NT2/D1 (cell line): ENCODE results near the gene GRIA4.
"Not testable (repeated sequence)": the region's sequence is repeated elsewhere in the genome, so short reads cannot be mapped to it uniquely, and the experiment has no call there.

Experiments
- DNase-seq: peaks from one replicate; pipeline ENCODE4 v3.0.0-alpha.2; 2011; ENCODE audit warnings: low read depth, low spot score
- H3K27me3 ChIP-seq: 2 replicates; pipeline ENCODE4 v1.6.0; 2011; ENCODE audit warnings: mild to moderate bottlenecking; ENCODE audit not compliant: insufficient read length, insufficient read depth
- H3K36me3 ChIP-seq: 2 replicates; pipeline ENCODE4 v1.6.1; 2011; ENCODE audit warnings: mild to moderate bottlenecking, low read length, mixed read lengths; ENCODE audit not compliant: insufficient read depth, insufficient read length
- H3K4me1 ChIP-seq: 2 replicates; pipeline ENCODE4 v1.5.1; 2011; ENCODE audit not compliant: insufficient read depth, insufficient read length
- H3K4me3 ChIP-seq: 2 replicates; pipeline ENCODE4 v1.5.1; 2011; ENCODE audit warnings: low read depth; ENCODE audit not compliant: insufficient read length
- H3K9ac ChIP-seq: 2 replicates; pipeline ENCODE4 v1.6.0; 2011; ENCODE audit warnings: low read depth; ENCODE audit not compliant: insufficient read length
- H3K9me3 ChIP-seq: 2 replicates; pipeline ENCODE4 v1.5.1; 2011; ENCODE audit warnings: mild to moderate bottlenecking, low read length; ENCODE audit not compliant: insufficient read depth
- SUZ12 ChIP-seq: IDR thresholded peaks from 2 replicates; pipeline ENCODE4 v1.6.1; 2011; ENCODE audit not compliant: insufficient read length, insufficient read depth; ENCODE audit errors: extremely low read depth
- YY1 ChIP-seq: IDR thresholded peaks from 2 replicates; pipeline ENCODE4 v1.6.1; 2011; ENCODE audit not compliant: insufficient read length, insufficient read depth
- ZNF274 ChIP-seq: IDR thresholded peaks from 2 replicates; pipeline ENCODE4 v1.6.1; 2011; ENCODE audit warnings: mild to moderate bottlenecking, low read depth, low read length

The GRIA4 gene

DNA sequence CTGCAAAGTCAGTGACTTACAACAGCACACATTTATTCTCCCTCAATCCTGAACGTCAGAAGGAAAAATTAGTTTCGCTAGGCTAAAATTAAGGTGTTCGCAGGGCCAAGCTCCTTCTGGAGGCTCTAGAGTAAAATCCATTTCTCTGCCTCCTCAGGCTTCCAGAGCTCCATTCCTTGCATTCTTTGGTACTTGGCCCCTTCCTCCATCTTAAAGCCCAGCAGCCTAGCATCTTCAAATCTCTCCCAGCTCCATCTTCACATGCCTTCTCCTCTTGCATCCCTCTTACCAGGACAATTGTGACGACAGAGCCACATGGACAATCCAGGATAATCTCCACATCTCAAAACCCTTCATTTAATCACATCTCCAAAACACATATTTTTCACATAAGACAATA is 165.0 kb downstream of the GRIA4 start:
- no peak for DNase-seq
- no peak overlapping the region for H3K4me3 ChIP-seq

DNA sequence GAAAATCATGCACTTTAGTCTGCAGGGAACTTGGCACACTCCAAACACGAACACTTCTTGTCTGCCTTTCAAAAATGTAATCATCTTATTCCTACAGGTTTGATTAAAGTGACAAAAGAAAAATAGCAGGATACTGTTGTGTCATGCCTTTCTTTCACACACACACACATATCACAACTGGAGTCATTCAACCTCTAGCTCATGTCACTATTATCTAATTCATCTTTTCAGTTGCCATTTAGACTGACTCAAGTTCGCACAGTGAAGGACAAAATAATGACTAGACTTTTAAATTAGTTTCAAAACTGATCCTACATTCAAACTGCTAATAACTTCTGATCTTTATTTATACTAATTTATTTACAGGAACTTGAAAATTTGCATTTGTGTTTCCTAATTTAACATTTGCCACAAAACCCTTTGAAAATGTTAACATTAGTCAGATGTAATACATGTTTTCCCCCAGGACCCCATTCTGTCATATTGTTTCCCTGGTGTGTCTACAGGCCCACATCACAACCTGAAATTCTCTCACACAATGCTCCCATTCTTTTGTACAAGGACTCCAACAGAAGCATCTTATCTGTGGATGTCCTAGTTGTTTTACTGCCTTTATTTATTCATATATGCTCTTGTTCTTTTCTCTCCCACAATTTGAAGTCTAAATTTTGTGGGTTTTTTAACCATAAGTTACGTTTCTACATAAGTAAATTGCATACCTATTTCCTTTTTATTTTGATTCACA is 171.1 kb downstream of the GRIA4 start:
- Histone ChIP-seq H3K9me3 (no peaks in the 10 kb centered on the region), H3K9ac (no peak overlapping the region), H3K36me3 (no peaks in the 10 kb centered on the region), H3K4me3 (no peak overlapping the region), H3K27me3 (no peaks in the 10 kb centered on the region), H3K4me1 (no peaks in the 10 kb centered on the region)
- no peak for TF ChIP-seq SUZ12
- no peak for TF ChIP-seq ZNF274
- no peak for TF ChIP-seq YY1
- DNase-seq = no peak

More for the DNA sequence above, 165.0 kb downstream of the GRIA4 start:
- Histone ChIP-seq H3K36me3 (no peaks in the 10 kb centered on the region), H3K9ac (no peak overlapping the region), H3K4me1 (no peaks in the 10 kb centered on the region), H3K9me3 (no peaks in the 10 kb centered on the region), H3K27me3 (no peaks in the 10 kb centered on the region)
- TF ChIP-seq SUZ12 (no peak), ZNF274 (no peak), YY1 (no peak)

DNA sequence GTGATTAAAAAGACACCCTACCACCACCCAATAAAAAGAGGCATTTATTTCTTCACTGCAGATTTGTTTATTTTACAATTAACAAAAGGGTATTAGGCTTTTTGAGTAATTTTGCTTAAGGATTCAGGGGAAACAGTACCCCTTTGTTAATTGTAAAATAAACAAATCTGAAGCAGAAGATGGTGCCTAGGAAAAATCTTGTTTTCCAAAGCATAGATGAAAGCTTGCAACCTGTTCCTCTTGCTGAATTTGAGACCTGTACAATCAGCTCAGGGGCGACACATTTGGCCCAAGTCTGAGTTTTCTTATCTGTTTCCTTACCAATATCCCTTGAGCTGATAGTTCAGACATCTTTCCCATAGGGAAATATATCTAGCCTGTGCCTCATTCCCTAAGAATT is 171.9 kb downstream of the GRIA4 start:
- Histone ChIP-seq H3K36me3 (no peaks in the 10 kb centered on the region), H3K4me3 (no peak overlapping the region), H3K9ac (no peak overlapping the region), H3K9me3 (no peaks in the 10 kb centered on the region), H3K27me3 (no peaks in the 10 kb centered on the region), H3K4me1 (no peaks in the 10 kb centered on the region)
- TF ChIP-seq YY1 = no peak
- no peak for TF ChIP-seq SUZ12
- TF ChIP-seq ZNF274 = no peak
- DNase-seq = no peak

DNA sequence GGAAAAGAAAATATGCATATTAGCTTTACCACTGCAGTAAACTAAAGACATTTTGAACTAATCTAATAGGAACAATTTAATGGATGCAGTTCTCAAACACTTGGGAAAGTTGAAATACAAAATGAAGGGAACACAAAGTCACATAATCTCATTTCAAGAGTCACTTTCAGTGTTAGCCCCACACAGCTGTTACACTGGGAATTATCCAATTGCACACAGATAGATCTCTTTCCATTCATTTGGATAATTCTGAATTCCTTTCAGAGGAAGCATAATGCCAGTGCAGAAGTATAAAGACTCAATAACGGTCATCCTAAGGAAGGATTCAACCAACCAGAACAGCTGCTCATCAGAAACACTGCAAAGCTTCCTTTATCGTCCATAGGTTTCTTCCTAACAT is 173.3 kb downstream of the GRIA4 start:
- Histone ChIP-seq H3K9me3 (no peaks in the 10 kb centered on the region), H3K4me1 (no peaks in the 10 kb centered on the region), H3K9ac (no peak overlapping the region), H3K36me3 (no peaks in the 10 kb centered on the region), H3K4me3 (no peak overlapping the region), H3K27me3 (no peaks in the 10 kb centered on the region)
- DNase-seq = no peak
- TF ChIP-seq SUZ12 (no peak), ZNF274 (no peak), YY1 (no peak)

DNA sequence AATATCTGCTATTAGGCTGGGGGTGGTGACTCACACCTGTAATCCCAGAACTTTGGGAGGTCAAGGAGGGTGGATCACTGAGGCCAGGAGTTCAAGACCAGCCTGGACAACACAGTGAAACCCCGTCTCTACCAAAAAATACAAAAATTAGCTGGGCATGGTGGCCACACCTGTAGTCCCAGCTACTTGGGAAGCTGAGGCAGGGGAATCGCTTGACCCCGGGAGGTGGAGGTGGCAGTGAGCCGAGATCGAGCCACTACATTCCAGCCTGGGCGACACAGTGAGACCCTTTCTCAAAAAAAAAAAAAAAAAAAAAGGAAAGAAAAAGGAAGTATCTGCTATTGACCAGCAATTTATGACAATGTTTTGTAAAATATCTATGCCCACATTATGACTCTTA is 176.0 kb downstream of the GRIA4 start:
- H3K4me1 ChIP-seq, H3K36me3 ChIP-seq, H3K4me3 ChIP-seq, DNase-seq, H3K9me3 ChIP-seq, H3K27me3 ChIP-seq, H3K9ac ChIP-seq: not testable (repeated sequence)

DNA sequence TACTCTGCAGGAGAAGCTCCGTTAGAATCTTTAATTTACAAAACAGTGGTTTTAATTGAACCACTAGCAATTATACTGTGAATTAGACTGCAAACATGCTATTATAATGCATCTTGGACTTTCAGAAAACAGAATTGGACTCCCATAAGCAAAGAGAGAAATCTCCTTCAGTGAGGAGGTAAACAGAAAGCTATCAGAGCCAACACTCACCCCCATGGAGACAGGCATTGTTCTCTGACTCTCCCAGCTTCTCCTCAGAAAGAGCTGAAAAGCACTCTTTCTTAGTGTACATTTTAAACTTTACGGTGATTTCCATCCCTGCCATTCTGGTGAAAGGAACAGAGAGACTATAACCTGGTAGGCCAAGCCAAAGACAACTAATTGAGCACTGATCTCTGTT is 176.9 kb downstream of the GRIA4 start:
- Histone ChIP-seq H3K4me1 (no peaks in the 10 kb centered on the region), H3K9me3 (no peaks in the 10 kb centered on the region), H3K27me3 (no peaks in the 10 kb centered on the region), H3K36me3 (no peaks in the 10 kb centered on the region), H3K9ac (no peak overlapping the region), H3K4me3 (no peak overlapping the region)
- TF ChIP-seq YY1 (no peak), SUZ12 (no peak), ZNF274 (no peak)
- peak; percentile 22 for DNase-seq

DNA sequence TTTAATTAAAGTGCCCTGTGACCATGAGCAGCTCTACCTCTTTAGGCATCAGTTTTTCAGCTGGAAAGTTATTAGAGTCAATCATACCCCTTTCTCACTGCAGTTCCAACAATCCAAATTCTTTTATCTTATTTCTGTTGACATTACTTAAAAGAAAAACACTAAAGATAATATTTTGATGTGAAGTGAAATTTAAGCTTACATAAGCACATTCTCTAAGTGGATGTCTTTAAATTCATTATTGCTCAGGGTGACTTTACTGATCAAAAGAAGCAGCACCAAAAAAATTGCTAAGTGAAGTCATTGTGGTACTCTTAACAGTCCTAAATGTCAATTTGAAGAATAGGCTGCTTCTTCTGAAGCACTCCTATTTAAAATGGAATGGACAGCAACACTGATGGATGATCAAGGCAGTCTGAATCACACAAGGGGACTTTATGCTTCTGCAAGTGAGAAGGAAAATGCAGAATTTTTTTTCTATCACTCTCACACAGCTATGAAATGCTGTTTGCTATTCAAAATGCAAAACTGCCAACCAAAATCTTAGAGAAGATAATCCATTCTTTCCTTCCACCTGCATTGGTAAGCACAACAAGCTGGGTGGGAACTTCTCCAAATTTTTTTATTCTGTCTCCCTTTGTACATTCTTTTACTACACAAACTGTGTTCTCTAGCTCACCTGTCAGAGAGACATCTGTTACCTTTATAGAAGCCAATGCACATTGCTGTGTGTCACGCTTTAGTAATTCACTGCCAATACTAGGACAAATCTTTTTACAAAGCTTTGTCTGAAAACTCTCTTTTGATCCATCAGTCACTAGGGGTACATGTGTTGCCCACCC is 179.9 kb downstream of the GRIA4 start:
- H3K36me3 ChIP-seq = no peaks in the 10 kb centered on the region

More for the DNA sequence above, 179.9 kb downstream of the GRIA4 start:
- no peak for DNase-seq
- Histone ChIP-seq H3K27me3 (no peaks in the 10 kb centered on the region), H3K9me3 (no peaks in the 10 kb centered on the region), H3K9ac (no peak overlapping the region), H3K4me3 (no peak overlapping the region), H3K4me1 (no peaks in the 10 kb centered on the region)
- no peak for TF ChIP-seq YY1
- TF ChIP-seq SUZ12 = no peak
- no peak for TF ChIP-seq ZNF274
